Measurements from ENCODE around the gene OGDH.

Gene OGDH

GRCh38 chr7:44583146-44583865 is 23.1 kb upstream of the OGDH start:
- TF ChIP-seq CTCF (IDR thresholded peaks at IDR 0.05), result no peak

- peak; percentile 78 for TF ChIP-seq CTCF (IDR thresholded peaks at IDR 0.05)
Observed at GRCh38 chr7:44587843-44588711, 18.4 kb upstream of the OGDH start.

- no peak for TF ChIP-seq CTCF (IDR thresholded peaks at IDR 0.05)
Observed at GRCh38 chr7:44590910-44591309, 15.5 kb upstream of the OGDH start.

- no peak for TF ChIP-seq CTCF (IDR thresholded peaks at IDR 0.05)
Observed at GRCh38 chr7:44595934-44596635, 10.3 kb upstream of the OGDH start.

- no peak for TF ChIP-seq CTCF (IDR thresholded peaks at IDR 0.05)
Observed at GRCh38 chr7:44599222-44599621, 7.2 kb upstream of the OGDH start.

- no peak for TF ChIP-seq CTCF (IDR thresholded peaks at IDR 0.05)
Observed at GRCh38 chr7:44602576-44602910, 3.9 kb upstream of the OGDH start.

GRCh38 chr7:44603193-44603592 is 3.2 kb upstream of the OGDH start:
- no peak for TF ChIP-seq CTCF (IDR thresholded peaks at IDR 0.05)
